Keratinocyte (primary cell): ENCODE measurements around the gene SELENOT. TPM values are rescaled to one million over a fixed set of nuclear protein-coding genes. Genes with fewer than 3 reads are reported as not detected.
"Not testable (repeated sequence)": the region's sequence is repeated elsewhere in the genome, so short reads cannot be mapped to it uniquely, and the experiment has no call there.

ENCODE experiments used
- DNase-seq: peaks from one replicate; pipeline ENCODE4 v3.0.0-alpha.2; 2011; ENCODE audit warnings: low read depth, missing footprints, low spot score
- FAIRE-seq: peaks from 2 replicates; lab custom pipeline; 2011; peaks lifted over from hg19 to GRCh38; lab: Jason Lieb, UNC
- H2AFZ ChIP-seq: 2 replicates; pipeline ENCODE4 v1.6.0; 2012; ENCODE audit warnings: low read length, control low read depth, inconsistent platforms; ENCODE audit not compliant: control insufficient read depth
- H3K27ac ChIP-seq: 2 replicates; pipeline ENCODE4 v1.5.1; 2011; ENCODE audit warnings: low read length; ENCODE audit not compliant: control insufficient read depth, insufficient read depth
- H3K27me3 ChIP-seq: 3 replicates; pipeline ENCODE4 v1.6.0; 2011; ENCODE audit warnings: low read length; ENCODE audit not compliant: control insufficient read depth, insufficient read depth; ENCODE audit errors: extremely low read depth
- H3K36me3 ChIP-seq, 2 experiments: 2 replicates in 1 of 2; 3 replicates in 1 of 2; pipeline ENCODE4 v1.5.1; 2011; ENCODE audit warnings: low read length in 2 of 2, mild to moderate bottlenecking in 1 of 2; ENCODE audit not compliant: control insufficient read depth in 2 of 2, insufficient read depth in 2 of 2; ENCODE audit errors: extremely low read depth in 1 of 2
- H3K4me1 ChIP-seq: 3 replicates; pipeline ENCODE4 v1.5.1; 2011; ENCODE audit warnings: low read length; ENCODE audit not compliant: control insufficient read depth, insufficient read depth; ENCODE audit errors: extremely low read depth
- H3K4me2 ChIP-seq: 3 replicates; pipeline ENCODE4 v1.6.0; 2011; ENCODE audit warnings: low read depth, low read length; ENCODE audit not compliant: control insufficient read depth, insufficient read depth; ENCODE audit errors: extremely low read depth
- H3K4me3 ChIP-seq, 3 experiments: fragments of 200-600 bp in 1 of 3; sonication (generic) in 1 of 3; 2 replicates in 2 of 3; 3 replicates in 1 of 3; pipeline ENCODE4 v1.5.1; 2011 to 2016; ENCODE audit warnings: low read length in 3 of 3, mild to moderate bottlenecking in 3 of 3, control low read depth in 2 of 3, inconsistent platforms in 1 of 3, low read depth in 1 of 3, mixed read lengths in 1 of 3, mixed run types in 1 of 3, moderate library complexity in 1 of 3; ENCODE audit not compliant: control insufficient read depth in 2 of 3, insufficient read depth in 2 of 3; ENCODE audit errors: extremely low read depth in 1 of 3
- H3K79me2 ChIP-seq: 2 replicates; pipeline ENCODE4 v1.6.0; 2012; ENCODE audit warnings: low read length; ENCODE audit not compliant: control insufficient read depth, insufficient read depth
- H3K9ac ChIP-seq: 3 replicates; pipeline ENCODE4 v1.6.0; 2011; ENCODE audit warnings: low read length; ENCODE audit not compliant: control insufficient read depth, insufficient read depth; ENCODE audit errors: extremely low read depth
- H3K9me1 ChIP-seq: 3 replicates; pipeline ENCODE4 v1.6.0; 2011; ENCODE audit warnings: low read length; ENCODE audit not compliant: control insufficient read depth, insufficient read depth; ENCODE audit errors: extremely low read depth
- H3K9me3 ChIP-seq: 2 replicates; pipeline ENCODE4 v1.5.1; 2012; ENCODE audit warnings: low read depth, low read length; ENCODE audit not compliant: control insufficient read depth
- H4K20me1 ChIP-seq: 3 replicates; pipeline ENCODE4 v1.6.0; 2011; ENCODE audit warnings: low read length; ENCODE audit not compliant: control insufficient read depth, insufficient read depth; ENCODE audit errors: extremely low read depth
- EZH2 ChIP-seq: IDR thresholded peaks from one replicate; pipeline ENCODE4 v1.6.1; 2012; ENCODE audit warnings: inconsistent platforms, mild to moderate bottlenecking, low read length, moderate library complexity
- dilution Hi-C: fragments of 300-500 bp; cut with MboI; formaldehyde crosslinking; loops from one replicate; pipeline ENCODE4 v1.7.0; 2020; ENCODE audit warnings: low sequenced_read_pairs; ENCODE audit not compliant: extremely low pct_ligation_motif_present
- polyA plus RNA-seq, 5 experiments: library from polyadenylated mRNA; depleted of rRNA in 3 of 5; stranded (reverse) in 3 of 5; stranded (forward) in 1 of 5; unstranded in 1 of 5; fragments of >200 nt; gene quantifications; 1 replicate in 1 of 5; 2 replicates in 3 of 5; 3 replicates in 1 of 5; pipeline versions ENCODE4 v1.2.1 to v1.2.3, GENCODE V29; 2011 to 2012; ENCODE audit warnings: missing spikeins in 2 of 5, low read depth in 1 of 5, low replicate concordance in 1 of 5
- TF ChIP-seq, protein P1 (sequence below), 3 experiments: IDR thresholded peaks in 1 of 3; conservative IDR thresholded peaks in 1 of 3; optimal IDR thresholded peaks in 1 of 3; 2 replicates in 2 of 3; 3 replicates in 1 of 3; pipeline versions ENCODE3 to v1.5.1; 2011; ENCODE audit warnings: low read length in 3 of 3, mild to moderate bottlenecking in 3 of 3, moderate library complexity in 2 of 3, control low read depth in 1 of 3, inconsistent platforms in 1 of 3; ENCODE audit not compliant: insufficient read depth in 2 of 3; ENCODE audit errors: extremely low read depth in 1 of 3

The SELENOT gene
- polyA plus RNA-seq, 1 donor (not counting 4 experiments of a cell fraction or from before 2014, with no cell fraction given) = 597 TPM

- DNase-seq = peak; percentile 80
- H3K4me3 ChIP-seq = peak overlapping the region; percentile 3 to 62 (median 52)
- peak overlapping the region; percentile 65 for H3K9ac ChIP-seq
- H2AFZ ChIP-seq = no peak overlapping the region
- peak; percentile 76 for FAIRE-seq
- no peaks in the 10 kb centered on the region for H3K27me3 ChIP-seq
- peak overlapping the region; percentile 90 for H3K4me2 ChIP-seq
- H3K79me2 ChIP-seq = peaks cover 69% of the 10 kb centered on the region
- no peaks in the 10 kb centered on the region for H3K9me1 ChIP-seq
- H3K36me3 ChIP-seq = no peaks in the 10 kb centered on the region
- no peak for TF ChIP-seq EZH2
- TF ChIP-seq, protein P1, sequence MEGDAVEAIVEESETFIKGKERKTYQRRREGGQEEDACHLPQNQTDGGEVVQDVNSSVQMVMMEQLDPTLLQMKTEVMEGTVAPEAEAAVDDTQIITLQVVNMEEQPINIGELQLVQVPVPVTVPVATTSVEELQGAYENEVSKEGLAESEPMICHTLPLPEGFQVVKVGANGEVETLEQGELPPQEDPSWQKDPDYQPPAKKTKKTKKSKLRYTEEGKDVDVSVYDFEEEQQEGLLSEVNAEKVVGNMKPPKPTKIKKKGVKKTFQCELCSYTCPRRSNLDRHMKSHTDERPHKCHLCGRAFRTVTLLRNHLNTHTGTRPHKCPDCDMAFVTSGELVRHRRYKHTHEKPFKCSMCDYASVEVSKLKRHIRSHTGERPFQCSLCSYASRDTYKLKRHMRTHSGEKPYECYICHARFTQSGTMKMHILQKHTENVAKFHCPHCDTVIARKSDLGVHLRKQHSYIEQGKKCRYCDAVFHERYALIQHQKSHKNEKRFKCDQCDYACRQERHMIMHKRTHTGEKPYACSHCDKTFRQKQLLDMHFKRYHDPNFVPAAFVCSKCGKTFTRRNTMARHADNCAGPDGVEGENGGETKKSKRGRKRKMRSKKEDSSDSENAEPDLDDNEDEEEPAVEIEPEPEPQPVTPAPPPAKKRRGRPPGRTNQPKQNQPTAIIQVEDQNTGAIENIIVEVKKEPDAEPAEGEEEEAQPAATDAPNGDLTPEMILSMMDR (optimal IDR thresholded peaks at IDR 0.05 in 1 of 3, IDR thresholded peaks at IDR 0.05 in 1 of 3, conservative IDR thresholded peaks at IDR 0.05 in 1 of 3; ENCODE audit: extremely low read depth in 1 of 3, insufficient read depth in 2 of 3, low read length in 3 of 3) = no peak
- dilution Hi-C loops = no loop called here
- peaks cover 39% of the 10 kb centered on the region for H3K4me1 ChIP-seq
- peak overlapping the region; percentile 95 for H3K27ac ChIP-seq
- no peaks in the 10 kb centered on the region for H4K20me1 ChIP-seq
- H3K9me3 ChIP-seq = no peaks in the 10 kb centered on the region
These were observed 3.4 kb upstream of the SELENOT start for GRCh38 chr3:150599611-150600297.

GRCh38 chr3:150600647-150601530, 2.2 kb upstream of the SELENOT start:
- H3K36me3 ChIP-seq, H3K27me3 ChIP-seq, FAIRE-seq, H2AFZ ChIP-seq, dilution Hi-C loops, H3K9me1 ChIP-seq, H3K9me3 ChIP-seq, H4K20me1 ChIP-seq: not testable (repeated sequence)
- peaks cover 43% of the 10 kb centered on the region for H3K4me1 ChIP-seq
- H3K9ac ChIP-seq = peak overlapping the region; percentile 65
- peak overlapping the region; percentile 4 to 52 (median 17) for H3K4me3 ChIP-seq
- peak; percentile 61 for DNase-seq
- peak overlapping the region; percentile 95 for H3K27ac ChIP-seq
- peaks cover 74% of the 10 kb centered on the region for H3K79me2 ChIP-seq
- H3K4me2 ChIP-seq = peak overlapping the region; percentile 90
